K562 (cell line): ENCODE measurements around the gene ZCCHC3. TPM values are rescaled to one million over a fixed set of nuclear protein-coding genes. Genes with fewer than 3 reads are reported as not detected.

Experiments used
- ATF6 ChIP-seq: sonication (generic); formaldehyde crosslinking; IDR thresholded peaks from 2 replicates; pipeline ENCODE4 v1.4.0; 2020; ENCODE audit warnings: mild to moderate bottlenecking, missing genetic modification reagents
- CHD2 ChIP-seq: IDR thresholded peaks from 2 replicates; pipeline ENCODE4 v1.6.1; 2011; ENCODE audit warnings: low read depth, low read length
- COPS2 ChIP-seq: fragments of 450-650 bp; conservative IDR thresholded peaks from 2 replicates; pipeline ENCODE4 v1.6.1; 2016; ENCODE audit warnings: mild to moderate bottlenecking, moderate library complexity
- DIDO1 ChIP-seq: fragments of 450-650 bp; IDR thresholded peaks from 2 replicates; pipeline ENCODE4 v1.6.1; 2016; ENCODE audit warnings: low read depth, missing biosample characterization, missing genetic modification characterization
- DLX4 ChIP-seq: fragments of 250-450 bp; sonication (Bioruptor Pico); IDR thresholded peaks from 2 replicates; pipeline ENCODE4 v1.6.1; 2021; ENCODE audit warnings: mild to moderate bottlenecking
- E2F5 ChIP-seq: sonication (generic); formaldehyde crosslinking; IDR thresholded peaks from 2 replicates; pipeline ENCODE4 v1.8.0; 2022; ENCODE audit warnings: mild to moderate bottlenecking, missing genetic modification reagents
- ELF1 ChIP-seq: fragments of 200-800 bp; sonication (Bioruptor generic); IDR thresholded peaks from 2 replicates; pipeline ENCODE4 v1.6.1; 2016; ENCODE audit warnings: missing genetic modification characterization, missing compliant biosample characterization
- ESRRA ChIP-seq: fragments of 450-650 bp; IDR thresholded peaks from 2 replicates; pipeline ENCODE4 v1.6.1; 2014; ENCODE audit warnings: low read depth, mild to moderate bottlenecking, moderate library complexity, borderline replicate concordance
- GATA2 ChIP-seq: sonication (generic); formaldehyde crosslinking; IDR thresholded peaks from 2 replicates; pipeline ENCODE4 v1.4.0; 2020; ENCODE audit warnings: mild to moderate bottlenecking, missing genetic modification reagents
- GATAD2A ChIP-seq: fragments of 450-650 bp; IDR thresholded peaks from 2 replicates; pipeline ENCODE4 v1.6.1; 2017
- HNRNPLL ChIP-seq: fragments of 200-400 bp; formaldehyde crosslinking; IDR thresholded peaks from 2 replicates; pipeline ENCODE4 v1.6.1; 2017; ENCODE audit warnings: low read length, low read depth, mild to moderate bottlenecking; ENCODE audit not compliant: poor library complexity, severe bottlenecking
- ID3 ChIP-seq, 2 experiments: fragments of 250-450 bp in 1 of 2; fragments of 450-650 bp in 1 of 2; sonication (Bioruptor Pico) in 1 of 2; IDR thresholded peaks; 2 replicates each; pipeline versions ENCODE4 v1.6.1 to v1.8.0; 2016 to 2021; ENCODE audit warnings: mild to moderate bottlenecking in 2 of 2, moderate library complexity in 2 of 2, missing compliant biosample characterization in 1 of 2, missing genetic modification characterization in 1 of 2
- KDM5B ChIP-seq: fragments of 200-600 bp; sonication (generic); IDR thresholded peaks from 2 replicates; pipeline ENCODE4 v1.6.1; 2012; ENCODE audit warnings: low read depth, mild to moderate bottlenecking, moderate library complexity, low read length, control low read depth, inconsistent platforms; ENCODE audit not compliant: insufficient replicate concordance
- MTA1 ChIP-seq: fragments of 450-650 bp; IDR thresholded peaks from 2 replicates; pipeline ENCODE4 v1.6.1; 2017; ENCODE audit warnings: borderline replicate concordance
- NEUROD1 ChIP-seq: fragments of 150-350 bp; IDR thresholded peaks from 2 replicates; pipeline ENCODE4 v1.6.1; 2014; ENCODE audit warnings: borderline replicate concordance, low read length, low read depth; ENCODE audit not compliant: partially characterized antibody
- NONO ChIP-seq, 2 experiments: fragments of 200-400 bp in 1 of 2; fragments of 450-650 bp in 1 of 2; formaldehyde crosslinking in 1 of 2; IDR thresholded peaks; 2 replicates each; pipeline ENCODE4 v1.6.1; 2017; ENCODE audit warnings: low read depth in 2 of 2, mild to moderate bottlenecking in 2 of 2, moderate library complexity in 2 of 2, low read length in 1 of 2
- SOX6 ChIP-seq: fragments of 450-650 bp; IDR thresholded peaks from 2 replicates; pipeline ENCODE4 v1.6.1; 2014; ENCODE audit warnings: mild to moderate bottlenecking
- TOE1 ChIP-seq, 2 experiments: fragments of 450-650 bp in 1 of 2; sonication (generic) in 1 of 2; formaldehyde crosslinking in 1 of 2; IDR thresholded peaks; 2 replicates each; pipeline versions ENCODE4 v1.7.1 to v1.8.0; 2016 to 2022; ENCODE audit warnings: borderline replicate concordance in 2 of 2, mild to moderate bottlenecking in 2 of 2, antibody characterized with exemption in 1 of 2, inconsistent platforms in 1 of 2, low read depth in 1 of 2, missing genetic modification reagents in 1 of 2, moderate library complexity in 1 of 2
- TRIM28 ChIP-seq: fragments of 450-650 bp; IDR thresholded peaks from 2 replicates; pipeline ENCODE4 v1.6.1; 2017
- ZKSCAN1 ChIP-seq: fragments of 150-350 bp; IDR thresholded peaks from 2 replicates; pipeline ENCODE4 v1.6.1; 2016; ENCODE audit warnings: low read depth, low read length
- ZNF41 ChIP-seq: fragments of 250-450 bp; sonication (Bioruptor Pico); conservative IDR thresholded peaks from 2 replicates; pipeline ENCODE4 v1.4.0; 2020; ENCODE audit warnings: mild to moderate bottlenecking
- ZNF511 ChIP-seq: sonication (generic); formaldehyde crosslinking; IDR thresholded peaks from 2 replicates; pipeline ENCODE4 v1.8.0; 2022; ENCODE audit warnings: mild to moderate bottlenecking, missing genetic modification reagents
- polyA plus RNA-seq, 8 experiments: library from polyadenylated mRNA; depleted of rRNA in 4 of 8; stranded (reverse) in 5 of 8; unstranded in 3 of 8; fragments of >200 nt; fragmentation: Nextera tagmentation in 2 of 8; fragmentation: Illumina TruSeq in 1 of 8; extraction: Ambion mirVana in 2 of 8; extraction: Trizol in 1 of 8; gene quantifications; 2 replicates each; pipeline versions ENCODE4 v1.2.1 to v1.2.3, GENCODE V29; 2011 to 2014; ENCODE audit warnings: inconsistent platforms in 1 of 8, missing spikeins in 1 of 8
- total RNA-seq, 7 experiments: library from RNA; depleted of rRNA in 6 of 7; stranded (reverse); fragments of >200 nt in 6 of 7; fragmentation: Illumina TruSeq in 2 of 7; extraction: Trizol in 2 of 7; gene quantifications; 2 replicates each; pipeline versions ENCODE4 v1.2.1 to v1.2.3, GENCODE V29; 2011 to 2021; ENCODE audit warnings: low replicate concordance in 1 of 7

Gene ZCCHC3
- total and polyA plus RNA-seq, 9 of the 15 experiments (the other 6 are each of a cell fraction or from before 2014, with no cell fraction given): 2.8 to 23.3 (median 16.5) TPM

- peak; percentile 42; the same call in 1 of the 2 replicates for TF ChIP-seq ZNF511 (CRISPR knock-in tag)
- TF ChIP-seq GATA2 (CRISPR knock-in tag): no peak
- peak; percentile 61; the same call in 1 of the 2 replicates for TF ChIP-seq ZKSCAN1
- TF ChIP-seq GATAD2A: no peak
- TF ChIP-seq DLX4 (CRISPR knock-in tag): no peak
- TF ChIP-seq NEUROD1: peak; percentile 19
- TF ChIP-seq ID3 (CRISPR knock-in tag; IDR thresholded peaks at IDR 0.05): no peak
- peak; percentile 35; the same call in 1 of the 2 replicates for TF ChIP-seq ID3 (tag; IDR thresholded peaks at IDR 0.05)
- no peak for TF ChIP-seq DIDO1 (tag)
- TF ChIP-seq MTA1: peak; percentile 88
- TF ChIP-seq ESRRA: peak; percentile 62; the same call in 1 of the 2 replicates
- peak; percentile 81 for TF ChIP-seq SOX6
- no peak for TF ChIP-seq COPS2
- no peak for TF ChIP-seq ZNF41 (CRISPR knock-in tag)
- TF ChIP-seq HNRNPLL: peak; percentile 96
- TF ChIP-seq NONO (IDR thresholded peaks at IDR 0.05; ENCODE audit: low read depth in 2 of 2, low read length in 1 of 2): peak; percentile 25 to 43; a peak in 1 of 4 replicates
- peak; percentile 28; the same call in 1 of the 2 replicates for TF ChIP-seq TRIM28
- peak; percentile 79 for TF ChIP-seq CHD2
- no peak for TF ChIP-seq E2F5 (CRISPR knock-in tag)
- 0 out of 2 replicates have a peak, but pooled peaks have one; percentile 68 for TF ChIP-seq ATF6 (CRISPR knock-in tag)
- TF ChIP-seq TOE1 (IDR thresholded peaks at IDR 0.05; ENCODE audit: borderline replicate concordance): peak; percentile 55; the same call in 1 of the 2 replicates
- no peak for TF ChIP-seq TOE1 (CRISPR knock-in tag; IDR thresholded peaks at IDR 0.05; ENCODE audit: borderline replicate concordance, low read depth)
- peak; percentile 80 for TF ChIP-seq ELF1 (tag)
- peak; percentile 54 for TF ChIP-seq KDM5B
Measured at GRCh38 chr20:297098-297924, at the start of gene ZCCHC3 (continued).
